NCI-H82 treated with DMSO at 0.1 percent for 48 hours (cell line): ENCODE data around the gene TNNT3.

ENCODE experiments used
- DNase-seq: peaks from one replicate; lab custom pipeline; 2025; ENCODE audit not compliant: unreplicated experiment; lab: John Stamatoyannopoulos, UW

Gene TNNT3

GRCh38 chr11:1949922-1950321 is 30.4 kb downstream of the TNNT3 start:
- no peak for DNase-seq

GRCh38 chr11:1952806-1953482 is 33.4 kb downstream of the TNNT3 start:
- DNase-seq: no peak

DNA sequence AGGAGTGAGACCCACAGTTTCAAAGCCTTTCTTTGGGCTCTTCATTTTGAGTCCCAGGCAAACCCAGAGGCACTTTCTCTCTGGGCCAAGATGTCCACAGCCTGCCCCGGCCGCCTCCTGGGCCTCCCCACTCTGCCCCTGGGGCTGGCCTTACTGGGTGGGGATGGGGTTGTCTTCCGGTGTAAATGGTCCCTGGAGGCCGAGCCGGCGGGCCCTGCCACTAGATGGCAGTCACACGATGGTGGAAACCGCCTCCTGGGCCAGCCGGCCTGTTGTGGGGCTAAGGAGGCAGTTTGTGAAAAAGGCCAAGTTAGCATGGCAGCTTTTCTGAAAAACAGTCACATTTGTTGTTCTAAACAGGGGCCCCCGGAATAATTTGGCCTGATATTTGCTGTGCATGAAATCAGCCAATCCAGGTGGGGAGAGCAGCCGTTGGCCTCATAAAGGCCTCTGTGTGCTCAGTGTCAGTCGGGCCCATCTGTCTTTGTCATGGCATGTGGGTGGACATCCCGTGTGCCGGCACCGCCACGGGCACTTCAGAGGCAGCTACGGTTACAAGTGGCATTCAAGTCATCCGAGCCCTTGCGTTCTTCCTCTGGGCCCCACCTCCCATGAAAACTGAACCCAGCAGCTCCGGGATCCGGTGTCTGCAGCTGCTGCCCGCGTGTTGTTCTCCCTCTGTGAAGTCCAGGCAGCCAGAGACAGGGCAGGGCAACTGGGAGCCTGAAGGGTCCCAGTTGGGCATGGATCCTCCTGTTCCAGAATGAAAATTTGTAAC is 34.2 kb downstream of the TNNT3 start:
- DNase-seq: no peak

GRCh38 chr11:1958367-1958766 is 38.9 kb downstream of the TNNT3 start:
- no peak for DNase-seq

DNA sequence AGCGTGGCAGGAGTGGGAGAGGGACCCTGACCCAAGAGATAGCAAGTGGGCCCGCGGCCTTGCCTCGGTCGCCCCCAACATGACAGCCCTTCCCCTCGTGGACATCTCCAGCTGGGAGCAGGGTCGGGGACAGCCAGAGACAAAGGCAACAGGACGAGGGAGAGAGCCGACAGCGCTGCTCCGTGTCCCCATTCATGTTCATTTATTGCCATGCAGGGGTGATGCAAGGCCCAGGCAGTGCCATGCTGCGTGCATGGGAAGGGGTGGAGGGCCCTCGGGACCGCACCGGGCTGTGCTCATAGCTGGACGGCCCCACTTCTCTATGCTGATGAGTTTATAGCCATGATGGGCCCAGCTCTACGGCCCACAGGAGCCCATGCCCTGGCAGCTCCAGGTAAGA is 40.3 kb downstream of the TNNT3 start:
- no peak for DNase-seq

DNA sequence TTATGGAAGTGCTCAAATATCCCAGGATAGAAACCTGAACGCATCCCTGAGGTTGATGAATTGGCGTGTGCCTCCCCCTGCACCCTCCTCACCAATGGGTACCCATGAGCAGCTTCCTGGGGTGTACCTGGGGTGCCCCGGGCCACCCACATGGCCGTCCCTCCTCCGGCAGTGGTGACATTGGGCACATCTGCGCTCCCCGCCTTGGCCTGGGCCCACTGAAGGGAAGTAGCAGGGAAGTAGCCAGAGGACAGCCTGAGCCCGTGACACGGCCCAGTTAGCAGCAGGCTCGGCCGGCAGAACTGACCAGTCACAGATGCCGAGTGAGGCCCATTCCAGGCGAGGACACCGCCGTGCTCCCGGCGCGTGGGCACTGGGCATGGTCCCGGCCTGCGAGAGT is 44.4 kb downstream of the TNNT3 start:
- DNase-seq: no peak

- DNase-seq: no peak
Measured at GRCh38 chr11:1964348-1964747, 44.8 kb downstream of the TNNT3 start.

DNA sequence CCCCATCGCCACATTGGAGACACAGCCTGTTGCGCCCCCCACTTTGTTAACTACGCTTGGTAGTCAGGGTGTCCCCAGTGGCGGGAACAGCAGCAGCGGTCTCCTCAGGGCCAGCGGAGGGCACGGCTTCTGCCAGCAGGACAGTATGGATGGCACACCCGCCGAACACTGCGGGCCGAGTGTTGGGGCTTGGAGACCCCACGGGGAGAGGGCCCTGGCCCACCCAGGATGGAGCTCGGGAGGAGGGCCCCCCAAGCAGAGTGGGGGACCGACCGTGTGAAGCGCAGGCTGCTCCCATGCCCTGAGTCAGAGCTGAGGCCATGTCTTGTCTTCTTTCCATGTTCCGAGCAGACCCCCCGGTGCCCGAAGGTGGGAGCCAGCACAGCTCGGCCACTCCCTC is 45.5 kb downstream of the TNNT3 start:
- DNase-seq: no peak

DNA sequence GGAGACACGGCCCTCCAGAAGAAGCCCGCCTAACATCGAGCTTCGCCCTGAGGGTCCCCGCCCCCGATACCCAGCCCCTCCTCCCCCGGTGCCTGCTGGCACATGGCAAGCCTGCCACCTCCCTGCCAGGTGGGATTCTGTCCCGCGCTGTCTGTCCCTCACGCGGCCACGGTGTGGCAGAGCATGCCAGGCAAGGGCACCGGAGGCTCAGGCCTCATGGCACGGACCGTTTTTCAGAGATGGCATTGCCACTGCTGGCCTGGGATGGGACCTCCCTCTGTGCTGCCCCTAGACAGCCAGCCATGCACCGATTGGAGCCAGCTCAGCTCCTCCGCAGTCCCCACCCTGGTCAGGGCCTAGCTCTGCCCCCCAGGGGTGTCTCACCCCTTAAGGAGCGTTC is 47.0 kb downstream of the TNNT3 start:
- DNase-seq: no peak

DNA sequence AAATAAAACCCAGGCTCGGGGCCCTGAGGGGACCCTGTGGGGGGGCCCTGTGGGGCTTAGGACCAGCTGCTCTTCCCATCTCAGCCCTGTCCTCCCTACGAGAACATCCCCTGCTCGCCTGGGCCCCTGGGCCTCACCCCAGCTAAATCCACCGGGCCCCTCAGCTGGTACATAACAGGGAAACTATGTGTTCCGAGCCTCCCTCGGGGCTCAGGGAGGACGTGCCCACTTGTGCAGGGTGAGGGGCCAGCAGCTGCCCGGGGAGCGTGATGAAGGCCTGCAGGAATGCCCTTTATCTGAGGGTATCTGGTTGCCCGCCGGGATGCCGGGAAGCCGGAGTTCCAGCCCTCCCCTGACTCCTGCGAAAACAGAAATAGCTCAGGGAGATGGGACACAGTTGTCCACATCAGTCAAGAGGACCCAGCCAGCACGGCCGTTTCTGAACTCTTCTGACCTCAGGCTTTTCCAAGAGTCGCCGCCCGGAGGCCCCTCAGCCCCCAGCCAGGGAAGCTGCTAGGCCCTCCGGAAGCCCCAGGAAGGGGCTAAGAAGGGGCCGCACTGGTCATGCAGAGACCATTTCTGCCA is 48.2 kb downstream of the TNNT3 start:
- no peak for DNase-seq

- no peak for DNase-seq
Measured at GRCh38 chr11:1968454-1969002, 49.0 kb downstream of the TNNT3 start.

GRCh38 chr11:1969035-1969434 is 49.5 kb downstream of the TNNT3 start:
- DNase-seq: no peak

DNA sequence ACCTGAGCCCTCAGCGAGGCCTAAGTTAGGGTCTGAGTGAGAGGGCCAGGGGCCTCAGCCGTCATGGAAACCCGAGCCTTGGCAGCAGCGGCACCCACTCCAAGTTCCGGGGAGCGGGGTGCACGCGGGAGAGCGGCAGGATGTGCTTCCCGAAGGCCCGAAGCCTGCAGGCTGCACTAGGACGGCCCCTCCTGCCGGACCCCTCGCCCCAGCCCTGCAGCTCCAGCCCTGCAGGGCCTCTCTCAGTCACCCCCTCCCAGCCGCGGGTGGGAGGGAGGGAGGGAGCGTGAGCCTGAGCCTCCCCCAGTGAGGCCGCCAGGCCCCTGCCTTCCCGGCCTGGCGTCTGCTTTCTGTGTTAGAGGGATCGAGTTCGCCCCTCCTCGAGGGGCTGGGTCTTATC is 50.3 kb downstream of the TNNT3 start:
- no peak for DNase-seq

- DNase-seq: no peak
Measured at GRCh38 chr11:1970956-1971355, 51.5 kb downstream of the TNNT3 start.

DNA sequence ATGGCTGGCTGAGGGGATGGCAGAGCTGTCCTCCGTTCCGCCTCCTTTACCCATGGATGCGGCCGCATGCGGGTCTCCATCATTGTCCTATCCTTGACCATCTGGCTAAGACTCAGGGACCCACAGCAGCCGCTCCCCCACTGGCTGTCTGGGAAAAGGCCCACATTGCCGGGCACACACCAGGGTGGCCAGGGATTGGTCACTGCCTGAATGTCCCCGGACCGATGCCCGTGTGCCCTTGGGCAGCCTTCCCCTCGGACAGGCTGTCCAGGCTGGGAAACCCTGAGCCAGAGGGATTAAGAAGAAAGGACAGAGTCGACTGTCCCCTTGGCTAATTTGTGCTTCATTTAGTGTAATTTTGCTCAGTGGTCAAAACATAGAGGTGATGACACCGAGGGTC is 55.7 kb downstream of the TNNT3 start:
- DNase-seq: no peak

DNA sequence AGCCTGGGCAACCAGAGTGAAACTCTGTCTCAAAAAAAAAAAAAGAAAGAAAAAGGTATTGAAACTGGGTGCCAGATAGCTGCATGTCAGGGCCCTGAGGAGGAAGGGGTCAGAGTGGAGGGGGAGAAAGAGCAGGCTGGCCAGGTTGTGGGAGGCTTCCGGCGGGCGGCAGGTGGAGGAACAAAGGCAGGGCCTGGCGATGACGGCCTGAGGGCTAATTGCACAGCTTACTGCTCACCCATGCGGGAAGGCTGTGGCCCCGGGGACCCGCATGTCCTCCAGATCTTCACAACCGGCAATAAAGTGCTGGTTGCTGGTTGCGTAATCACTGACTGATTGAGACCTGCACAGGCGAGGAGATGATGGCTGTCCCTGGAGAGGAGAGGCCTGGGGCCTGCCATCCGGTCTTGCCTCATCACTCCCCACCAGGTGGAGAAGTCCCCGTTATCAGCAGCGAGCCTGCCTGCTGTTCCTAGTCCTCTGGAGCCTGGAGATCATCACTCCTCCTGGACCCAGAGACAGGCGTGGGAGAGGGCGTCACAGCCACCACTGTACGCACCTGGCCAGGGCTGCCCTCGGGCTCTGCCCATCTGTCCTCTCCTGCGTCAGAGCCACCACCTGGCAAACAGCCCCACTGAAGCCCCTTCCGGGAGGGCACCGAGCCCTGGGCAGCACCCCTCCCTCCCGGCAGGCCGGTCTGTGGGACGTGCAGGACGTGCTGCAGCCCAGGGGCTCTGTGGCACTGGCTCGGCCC is 59.4 kb downstream of the TNNT3 start:
- DNase-seq: no peak

DNA sequence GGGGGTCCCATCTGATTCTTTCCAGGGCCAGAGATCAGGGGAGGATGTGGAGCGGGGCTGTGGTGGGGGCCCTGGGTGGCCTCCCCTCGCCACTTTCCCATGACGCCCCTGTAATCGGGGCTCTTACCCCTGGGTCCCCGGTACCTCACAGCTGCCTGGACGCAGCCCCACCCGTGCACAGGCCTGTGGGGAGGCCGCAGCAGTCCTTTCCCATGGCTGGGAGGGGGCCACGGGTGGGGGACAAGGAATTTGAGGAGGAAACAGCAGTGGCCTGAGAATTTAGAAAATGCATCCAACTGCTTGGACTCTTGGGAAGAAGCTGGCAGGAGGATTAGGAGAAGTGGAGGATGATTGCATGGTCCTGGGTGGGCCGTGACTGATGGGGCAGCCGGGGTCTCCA is 60.1 kb downstream of the TNNT3 start:
- no peak for DNase-seq

GRCh38 chr11:1982873-1983600 is 63.5 kb downstream of the TNNT3 start:
- DNase-seq: no peak

DNA sequence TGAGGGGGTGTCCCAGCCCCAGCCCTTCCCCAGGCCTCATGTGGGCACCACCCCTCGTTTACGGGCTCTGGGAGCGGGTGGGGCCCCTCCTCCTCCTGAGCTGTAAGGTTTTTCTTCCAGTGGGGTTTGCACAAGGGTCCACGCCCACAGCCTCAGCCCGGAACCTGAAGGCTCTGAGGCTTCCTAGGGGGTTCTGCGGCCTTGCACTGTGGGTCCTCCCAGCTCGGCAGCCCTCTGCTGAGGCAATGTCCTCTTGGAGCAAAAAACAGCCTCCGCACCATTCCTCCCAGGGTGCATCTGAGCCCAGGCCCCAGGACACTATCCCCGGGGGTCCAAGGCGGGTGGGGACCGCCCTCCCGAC is 64.1 kb downstream of the TNNT3 start:
- DNase-seq: no peak

DNA sequence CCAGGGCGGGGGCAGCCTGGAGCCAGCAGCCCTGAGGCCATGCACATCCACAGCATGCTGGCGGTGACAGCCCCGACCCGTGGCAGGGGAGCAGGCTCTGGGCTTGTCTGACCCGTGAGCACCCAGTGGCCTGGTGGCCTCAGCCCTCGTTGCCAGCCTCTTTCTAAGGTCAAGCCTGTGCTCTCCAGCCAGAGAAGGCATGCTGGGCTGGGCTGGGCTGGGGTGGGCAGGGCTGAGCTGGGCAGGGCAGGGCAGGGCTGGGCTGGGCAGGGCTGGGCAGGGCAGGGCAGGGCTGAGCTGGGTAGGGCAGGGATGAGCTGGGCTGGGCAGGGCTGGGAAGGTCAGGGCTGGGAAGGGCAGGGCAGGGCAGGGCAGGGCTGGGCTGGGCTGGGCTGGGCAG is 67.5 kb downstream of the TNNT3 start:
- DNase-seq: no peak

DNA sequence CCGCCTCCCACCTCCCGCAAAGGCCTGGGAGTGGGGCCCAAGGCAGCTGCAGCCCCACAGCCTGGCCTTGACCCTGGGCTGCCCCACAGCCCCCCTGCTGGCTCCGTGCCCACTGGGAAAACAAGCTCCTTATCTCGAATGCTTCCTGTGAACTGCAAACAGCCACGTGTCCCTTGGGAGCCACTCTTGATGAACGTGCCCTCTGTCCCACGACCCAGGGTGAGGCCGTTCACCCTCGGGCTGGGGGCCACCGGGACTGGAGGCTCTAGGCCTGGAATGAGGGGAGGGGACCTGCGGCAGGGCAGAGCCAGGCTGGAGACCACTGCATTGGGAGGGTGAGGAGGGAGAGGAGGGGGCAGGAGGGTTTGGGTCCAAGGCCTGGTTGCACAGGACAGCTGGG is 68.7 kb downstream of the TNNT3 start:
- DNase-seq: no peak
